PC-3 (cell line): Measurements from ENCODE around the gene TMEM232.

Source experiments
- CTCF ChIP-seq: fragments of 300-600 bp; sonication (generic); conservative IDR thresholded peaks from 2 replicates; pipeline ENCODE4 v1.5.1; 2017; ENCODE audit warnings: antibody characterized with exemption, low read depth, mild to moderate bottlenecking, low read length
- EZH2 ChIP-seq: fragments of 300-600 bp; sonication (generic); IDR thresholded peaks from one replicate; pipeline ENCODE4 v1.6.1; 2017; ENCODE audit warnings: antibody characterized with exemption, mild to moderate bottlenecking, low read length; ENCODE audit not compliant: unreplicated experiment
- EZH2phosphoT487 ChIP-seq: fragments of 300-600 bp; sonication (generic); IDR thresholded peaks from 2 replicates; pipeline ENCODE4 v1.6.1; 2018; ENCODE audit warnings: mild to moderate bottlenecking, antibody characterized with exemption, low read length, borderline replicate concordance

DNA sequence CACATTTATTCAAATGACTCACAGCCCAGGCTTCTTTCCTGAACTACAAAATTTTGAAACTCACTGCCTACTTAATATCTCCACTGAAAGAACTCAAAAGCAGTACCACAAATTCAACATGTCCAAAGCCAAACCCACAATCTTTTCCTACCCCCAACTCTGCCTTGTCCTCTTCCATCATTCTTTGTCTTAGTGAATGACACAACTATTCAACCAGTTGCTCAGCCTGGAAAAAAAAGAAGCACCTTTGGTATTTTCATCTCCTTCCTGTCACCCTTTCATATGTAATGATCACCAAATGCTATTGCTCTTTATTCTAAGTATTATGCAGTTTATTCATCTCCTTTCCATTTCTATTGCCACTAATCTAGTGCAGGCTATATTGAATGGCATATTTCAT is 216.3 kb downstream of the TMEM232 start:
- no peak for TF ChIP-seq CTCF
- TF ChIP-seq EZH2phosphoT487, result no peak
- TF ChIP-seq EZH2, result no peak
